Brain microvascular endothelial cell (primary cell): ENCODE results near the gene ZFAND3.

ENCODE experiments used
- DNase-seq: peaks from one replicate; pipeline ENCODE4 v3.0.0-alpha.2; 2020
- H3K27ac ChIP-seq: fragments of 250-450 bp; sonication (Bioruptor Pico); 2 replicates; pipeline ENCODE4 v1.5.1; 2020; ENCODE audit warnings: mild to moderate bottlenecking, moderate library complexity
- H3K27me3 ChIP-seq: fragments of 250-450 bp; sonication (Bioruptor Pico); replicated peaks from 2 replicates; pipeline ENCODE4 v1.5.1; 2020; ENCODE audit warnings: mild to moderate bottlenecking
- H3K36me3 ChIP-seq: fragments of 250-450 bp; sonication (Bioruptor Pico); replicated peaks from 2 replicates; pipeline ENCODE4 v1.5.1; 2020; ENCODE audit warnings: mild to moderate bottlenecking
- H3K4me3 ChIP-seq: 2 replicates; pipeline ENCODE4 v1.5.1; 2011; ENCODE audit warnings: low read depth, mild to moderate bottlenecking, control low read depth, low read length, moderate library complexity
- in situ Hi-C: cut with HindIII; loops from 2 replicates; pipeline ENCODE4 v1.10.0; 2017; ENCODE audit warnings: low sequenced_read_pairs, low pct_ligation_motif_present
- TF ChIP-seq, protein P1 (sequence below): IDR thresholded peaks from 2 replicates; pipeline ENCODE4 v1.5.1; 2011; ENCODE audit warnings: low read depth, mild to moderate bottlenecking, moderate library complexity, low read length, control low read depth, inconsistent platforms; ENCODE audit errors: missing control alignments

Gene ZFAND3

DNA sequence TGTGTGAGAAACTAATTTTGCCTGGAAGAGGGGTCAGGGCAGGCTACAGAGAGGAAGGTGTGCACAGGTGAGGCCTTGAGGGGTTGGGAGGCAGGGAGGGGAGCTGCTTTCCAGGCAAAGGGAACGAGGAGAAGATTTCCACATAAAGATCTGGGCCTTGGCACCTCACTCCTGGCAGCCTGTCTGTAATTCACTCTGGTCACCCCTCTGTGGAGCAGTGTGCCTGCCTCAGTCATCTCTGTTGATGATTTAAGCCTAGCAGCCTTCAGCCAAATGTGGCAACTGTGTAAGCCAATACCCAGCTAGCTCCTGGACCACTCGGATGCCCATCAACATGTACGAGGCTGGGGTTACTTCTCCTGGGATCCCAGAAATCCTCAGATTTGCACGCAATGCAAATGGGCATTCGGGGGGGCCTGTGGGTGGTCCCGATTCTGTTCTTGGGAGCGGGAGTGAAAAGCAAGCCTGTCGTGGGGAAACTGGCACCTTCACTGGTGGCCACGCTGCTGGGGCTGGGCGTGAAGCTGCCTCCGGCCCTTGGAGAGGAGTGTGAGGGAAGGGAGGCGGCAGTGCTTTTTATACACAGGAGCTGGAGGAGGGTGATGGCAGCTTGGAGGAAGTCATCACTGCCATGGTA lies 360.4 kb downstream of the ZFAND3 start:
- Histone ChIP-seq H3K4me3 (no peak overlapping the region), H3K36me3 (no peaks in the 10 kb centered on the region), H3K27me3 (no peaks in the 10 kb centered on the region), H3K27ac (no peak overlapping the region)
- no peak for DNase-seq
- in situ Hi-C loops, result no loop called here
- TF ChIP-seq, protein P1, sequence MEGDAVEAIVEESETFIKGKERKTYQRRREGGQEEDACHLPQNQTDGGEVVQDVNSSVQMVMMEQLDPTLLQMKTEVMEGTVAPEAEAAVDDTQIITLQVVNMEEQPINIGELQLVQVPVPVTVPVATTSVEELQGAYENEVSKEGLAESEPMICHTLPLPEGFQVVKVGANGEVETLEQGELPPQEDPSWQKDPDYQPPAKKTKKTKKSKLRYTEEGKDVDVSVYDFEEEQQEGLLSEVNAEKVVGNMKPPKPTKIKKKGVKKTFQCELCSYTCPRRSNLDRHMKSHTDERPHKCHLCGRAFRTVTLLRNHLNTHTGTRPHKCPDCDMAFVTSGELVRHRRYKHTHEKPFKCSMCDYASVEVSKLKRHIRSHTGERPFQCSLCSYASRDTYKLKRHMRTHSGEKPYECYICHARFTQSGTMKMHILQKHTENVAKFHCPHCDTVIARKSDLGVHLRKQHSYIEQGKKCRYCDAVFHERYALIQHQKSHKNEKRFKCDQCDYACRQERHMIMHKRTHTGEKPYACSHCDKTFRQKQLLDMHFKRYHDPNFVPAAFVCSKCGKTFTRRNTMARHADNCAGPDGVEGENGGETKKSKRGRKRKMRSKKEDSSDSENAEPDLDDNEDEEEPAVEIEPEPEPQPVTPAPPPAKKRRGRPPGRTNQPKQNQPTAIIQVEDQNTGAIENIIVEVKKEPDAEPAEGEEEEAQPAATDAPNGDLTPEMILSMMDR, result no peak

DNA sequence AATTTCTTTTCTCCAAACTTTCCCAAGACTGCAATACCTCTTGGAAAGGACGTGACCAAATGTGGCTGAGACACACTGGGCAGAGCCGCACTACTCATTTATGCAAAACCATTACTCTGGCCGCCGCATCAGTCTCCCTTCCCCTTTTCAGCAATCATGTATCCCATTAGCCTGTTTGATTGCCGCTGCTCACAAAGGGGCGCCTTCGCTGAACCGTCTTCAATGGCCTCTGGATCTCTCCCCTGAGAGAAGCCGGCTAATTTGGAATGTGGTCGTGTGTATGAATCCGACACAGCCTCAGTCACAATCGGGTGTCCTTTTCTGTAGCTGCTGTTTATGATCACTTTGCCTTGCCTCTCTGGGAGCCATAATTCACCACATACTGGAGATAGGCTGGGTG lies 361.1 kb downstream of the ZFAND3 start:
- H3K27ac ChIP-seq, result no peak overlapping the region
- no peaks in the 10 kb centered on the region for H3K27me3 ChIP-seq
- no peak for DNase-seq
- in situ Hi-C loops, result no loop called here
- H3K4me3 ChIP-seq, result no peak overlapping the region
- TF ChIP-seq, protein P1, result no peak
- no peaks in the 10 kb centered on the region for H3K36me3 ChIP-seq

DNA sequence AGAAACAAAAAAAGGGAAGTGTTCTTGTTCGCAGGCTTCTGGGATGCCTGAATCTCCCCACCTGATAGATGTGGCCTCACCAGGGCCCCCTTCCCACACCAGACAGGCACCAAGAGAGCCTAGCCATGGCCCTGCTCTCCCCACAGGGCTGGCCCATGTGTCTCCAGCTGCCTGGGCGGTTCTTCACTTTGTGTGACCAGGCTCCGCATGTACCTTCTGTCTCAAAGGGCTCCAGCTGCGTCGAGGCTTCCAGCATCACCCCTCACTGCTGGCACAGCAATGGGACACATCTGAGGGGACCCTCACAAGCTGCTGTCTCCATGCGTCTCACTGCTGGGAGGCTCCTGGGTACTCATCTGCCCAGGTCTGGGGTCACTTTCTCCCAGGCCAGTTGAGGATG lies 362.9 kb downstream of the ZFAND3 start:
- H3K27me3 ChIP-seq, result no peaks in the 10 kb centered on the region
- H3K36me3 ChIP-seq, result no peaks in the 10 kb centered on the region
- H3K27ac ChIP-seq, result no peak overlapping the region
- no peak for DNase-seq
- TF ChIP-seq, protein P1, result no peak
- in situ Hi-C loops, result no loop called here
- no peak overlapping the region for H3K4me3 ChIP-seq

DNA sequence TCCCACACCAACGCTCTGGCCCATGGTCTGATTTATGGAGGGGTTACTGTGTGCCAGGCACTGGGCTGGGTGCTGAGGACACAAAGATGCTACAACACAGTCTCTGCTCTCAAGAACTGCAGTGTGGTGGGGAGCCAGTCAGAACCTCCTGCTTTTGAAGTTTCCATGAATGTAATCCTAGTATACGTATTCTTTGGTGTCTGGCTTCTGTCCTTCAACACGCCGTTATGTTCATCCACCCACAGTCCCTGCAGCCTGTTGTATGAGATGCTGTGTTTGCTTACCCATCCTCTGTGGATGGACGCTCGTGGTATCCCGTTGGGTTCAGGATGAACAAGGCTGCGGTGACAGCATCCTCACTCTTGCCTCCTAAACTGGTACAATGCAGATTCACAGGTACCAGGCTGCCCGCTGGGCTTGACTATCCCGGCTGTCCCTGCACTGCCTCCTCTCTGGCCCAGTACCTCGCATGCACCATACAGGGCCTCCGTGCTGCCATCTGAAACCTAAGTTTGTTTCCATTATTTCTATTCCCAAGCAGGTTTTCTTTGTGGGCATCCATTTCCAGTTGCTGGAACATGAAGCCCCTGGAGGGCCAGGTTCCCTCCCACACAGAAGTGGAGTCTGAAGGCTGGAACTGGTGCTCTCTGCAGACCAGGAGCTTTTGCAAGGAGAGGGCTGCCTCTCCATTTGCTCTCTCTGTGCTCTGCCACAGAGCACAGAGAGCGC lies 364.5 kb downstream of the ZFAND3 start:
- in situ Hi-C loops, result no loop called here
- DNase-seq, result no peak
- Histone ChIP-seq H3K27ac (no peak overlapping the region), H3K27me3 (no peaks in the 10 kb centered on the region), H3K36me3 (no peaks in the 10 kb centered on the region), H3K4me3 (no peak overlapping the region)
- TF ChIP-seq, protein P1, result no peak

DNA sequence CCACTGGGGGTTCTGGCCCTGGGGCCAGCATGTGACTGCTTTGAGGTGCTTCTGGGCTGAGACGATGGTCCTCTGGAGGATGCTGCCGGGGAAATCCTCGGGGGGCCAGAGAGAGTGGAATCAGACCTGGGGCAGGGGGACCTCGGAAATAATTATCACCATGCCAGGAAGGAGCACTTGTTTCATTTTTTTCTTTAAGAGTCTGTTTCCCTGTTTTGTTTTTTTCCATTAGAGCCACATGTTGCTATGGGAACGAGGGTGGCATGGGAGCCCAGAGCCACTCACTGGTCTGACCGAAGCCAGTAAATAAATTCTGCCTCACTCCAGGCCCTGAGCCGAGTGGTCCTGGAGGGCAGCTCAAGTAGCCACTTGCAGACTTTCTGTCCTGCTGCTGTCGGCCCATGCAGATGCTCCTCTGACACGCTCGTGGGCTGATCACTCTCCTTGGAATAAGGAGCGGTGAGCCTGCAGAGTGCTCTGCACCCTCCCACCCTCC lies 365.1 kb downstream of the ZFAND3 start:
- TF ChIP-seq, protein P1, result no peak
- Histone ChIP-seq H3K36me3 (no peaks in the 10 kb centered on the region), H3K27ac (no peak overlapping the region), H3K4me3 (no peak overlapping the region), H3K27me3 (no peaks in the 10 kb centered on the region)
- no peak for DNase-seq
- in situ Hi-C loops, result no loop called here
